Iris pigment epithelial cell (primary cell): ENCODE data around the gene TMEM131.

Experiments
- DNase-seq: peaks from one replicate; pipeline ENCODE4 v3.0.0-alpha.2; 2011; ENCODE audit warnings: low read depth

TMEM131 gene

GRCh38 chr2:97738179-97739019, 257.3 kb downstream of the TMEM131 start:
- no peak for DNase-seq

- no peak for DNase-seq
Measured at GRCh38 chr2:97737421-97738178, 258.1 kb downstream of the TMEM131 start.

- DNase-seq = no peak
Measured at GRCh38 chr2:97736608-97737330, 259.0 kb downstream of the TMEM131 start.

- DNase-seq = no peak
Measured at GRCh38 chr2:97736185-97736584, 259.6 kb downstream of the TMEM131 start.

- DNase-seq = no peak
Measured at GRCh38 chr2:97735161-97735561, 260.6 kb downstream of the TMEM131 start.

GRCh38 chr2:97734061-97735051, 261.4 kb downstream of the TMEM131 start:
- no peak for DNase-seq

GRCh38 chr2:97733341-97734035, 262.3 kb downstream of the TMEM131 start:
- no peak for DNase-seq

- no peak for DNase-seq
Measured at GRCh38 chr2:97732436-97733340, 263.1 kb downstream of the TMEM131 start.

GRCh38 chr2:97731274-97732020, 264.3 kb downstream of the TMEM131 start:
- DNase-seq = no peak

- DNase-seq = peak; percentile 61
Measured at GRCh38 chr2:97730245-97730644, 265.5 kb downstream of the TMEM131 start.

GRCh38 chr2:97728091-97728731, 267.5 kb downstream of the TMEM131 start:
- no peak for DNase-seq

GRCh38 chr2:97727296-97727695, 268.5 kb downstream of the TMEM131 start:
- DNase-seq = no peak

- DNase-seq = no peak
Measured at GRCh38 chr2:97726261-97727064, 269.3 kb downstream of the TMEM131 start.

GRCh38 chr2:97724946-97725688, 270.6 kb downstream of the TMEM131 start:
- no peak for DNase-seq

- no peak for DNase-seq
Measured at GRCh38 chr2:97724501-97724900, 271.2 kb downstream of the TMEM131 start.

GRCh38 chr2:97724073-97724410, 271.7 kb downstream of the TMEM131 start:
- no peak for DNase-seq
